Keratinocyte (primary cell): ENCODE data around the gene SMYD4. TPM values are rescaled to one million over a fixed set of nuclear protein-coding genes. Genes with fewer than 3 reads are reported as not detected.

ENCODE experiments used
- DNase-seq: peaks from one replicate; pipeline ENCODE4 v3.0.0-alpha.2; 2011; ENCODE audit warnings: low read depth, missing footprints, low spot score
- FAIRE-seq: peaks from 2 replicates; lab custom pipeline; 2011; peaks lifted over from hg19 to GRCh38; lab: Jason Lieb, UNC
- H2AFZ ChIP-seq: 2 replicates; pipeline ENCODE4 v1.6.0; 2012; ENCODE audit warnings: low read length, control low read depth, inconsistent platforms; ENCODE audit not compliant: control insufficient read depth
- H3K27ac ChIP-seq: 2 replicates; pipeline ENCODE4 v1.5.1; 2011; ENCODE audit warnings: low read length; ENCODE audit not compliant: control insufficient read depth, insufficient read depth
- H3K27me3 ChIP-seq: 3 replicates; pipeline ENCODE4 v1.6.0; 2011; ENCODE audit warnings: low read length; ENCODE audit not compliant: control insufficient read depth, insufficient read depth; ENCODE audit errors: extremely low read depth
- H3K36me3 ChIP-seq, 2 experiments: 2 replicates in 1 of 2; 3 replicates in 1 of 2; pipeline ENCODE4 v1.5.1; 2011; ENCODE audit warnings: low read length in 2 of 2, mild to moderate bottlenecking in 1 of 2; ENCODE audit not compliant: control insufficient read depth in 2 of 2, insufficient read depth in 2 of 2; ENCODE audit errors: extremely low read depth in 1 of 2
- H3K4me1 ChIP-seq: 3 replicates; pipeline ENCODE4 v1.5.1; 2011; ENCODE audit warnings: low read length; ENCODE audit not compliant: control insufficient read depth, insufficient read depth; ENCODE audit errors: extremely low read depth
- H3K4me2 ChIP-seq: 3 replicates; pipeline ENCODE4 v1.6.0; 2011; ENCODE audit warnings: low read depth, low read length; ENCODE audit not compliant: control insufficient read depth, insufficient read depth; ENCODE audit errors: extremely low read depth
- H3K4me3 ChIP-seq, 3 experiments: fragments of 200-600 bp in 1 of 3; sonication (generic) in 1 of 3; 2 replicates in 2 of 3; 3 replicates in 1 of 3; pipeline ENCODE4 v1.5.1; 2011 to 2016; ENCODE audit warnings: low read length in 3 of 3, mild to moderate bottlenecking in 3 of 3, control low read depth in 2 of 3, inconsistent platforms in 1 of 3, low read depth in 1 of 3, mixed read lengths in 1 of 3, mixed run types in 1 of 3, moderate library complexity in 1 of 3; ENCODE audit not compliant: control insufficient read depth in 2 of 3, insufficient read depth in 2 of 3; ENCODE audit errors: extremely low read depth in 1 of 3
- H3K79me2 ChIP-seq: 2 replicates; pipeline ENCODE4 v1.6.0; 2012; ENCODE audit warnings: low read length; ENCODE audit not compliant: control insufficient read depth, insufficient read depth
- H3K9ac ChIP-seq: 3 replicates; pipeline ENCODE4 v1.6.0; 2011; ENCODE audit warnings: low read length; ENCODE audit not compliant: control insufficient read depth, insufficient read depth; ENCODE audit errors: extremely low read depth
- H3K9me1 ChIP-seq: 3 replicates; pipeline ENCODE4 v1.6.0; 2011; ENCODE audit warnings: low read length; ENCODE audit not compliant: control insufficient read depth, insufficient read depth; ENCODE audit errors: extremely low read depth
- H3K9me3 ChIP-seq: 2 replicates; pipeline ENCODE4 v1.5.1; 2012; ENCODE audit warnings: low read depth, low read length; ENCODE audit not compliant: control insufficient read depth
- H4K20me1 ChIP-seq: 3 replicates; pipeline ENCODE4 v1.6.0; 2011; ENCODE audit warnings: low read length; ENCODE audit not compliant: control insufficient read depth, insufficient read depth; ENCODE audit errors: extremely low read depth
- EZH2 ChIP-seq: IDR thresholded peaks from one replicate; pipeline ENCODE4 v1.6.1; 2012; ENCODE audit warnings: inconsistent platforms, mild to moderate bottlenecking, low read length, moderate library complexity
- dilution Hi-C: fragments of 300-500 bp; cut with MboI; formaldehyde crosslinking; loops from one replicate; pipeline ENCODE4 v1.7.0; 2020; ENCODE audit warnings: low sequenced_read_pairs; ENCODE audit not compliant: extremely low pct_ligation_motif_present
- polyA plus RNA-seq, 5 experiments: library from polyadenylated mRNA; depleted of rRNA in 3 of 5; stranded (reverse) in 3 of 5; stranded (forward) in 1 of 5; unstranded in 1 of 5; fragments of >200 nt; gene quantifications; 1 replicate in 1 of 5; 2 replicates in 3 of 5; 3 replicates in 1 of 5; pipeline versions ENCODE4 v1.2.1 to v1.2.3, GENCODE V29; 2011 to 2012; ENCODE audit warnings: missing spikeins in 2 of 5, low read depth in 1 of 5, low replicate concordance in 1 of 5
- TF ChIP-seq, protein P1 (sequence below), 3 experiments: IDR thresholded peaks in 1 of 3; conservative IDR thresholded peaks in 1 of 3; optimal IDR thresholded peaks in 1 of 3; 2 replicates in 2 of 3; 3 replicates in 1 of 3; pipeline versions ENCODE3 to v1.5.1; 2011; ENCODE audit warnings: low read length in 3 of 3, mild to moderate bottlenecking in 3 of 3, moderate library complexity in 2 of 3, control low read depth in 1 of 3, inconsistent platforms in 1 of 3; ENCODE audit not compliant: insufficient read depth in 2 of 3; ENCODE audit errors: extremely low read depth in 1 of 3

SMYD4 gene
- polyA plus RNA-seq, 1 donor (not counting 4 experiments of a cell fraction or from before 2014, with no cell fraction given) = 6.3 TPM

GRCh38 chr17:1758807-1759206 is 70.9 kb downstream of the SMYD4 start:
- Histone ChIP-seq H3K27me3 (no peaks in the 10 kb centered on the region), H3K4me1 (peaks cover 25% of the 10 kb centered on the region), H3K79me2 (no peaks in the 10 kb centered on the region), H3K9ac (no peak overlapping the region), H3K4me3 (no peak overlapping the region), H3K27ac (no peak overlapping the region), H3K9me3 (no peaks in the 10 kb centered on the region), H3K9me1 (no peaks in the 10 kb centered on the region), H2AFZ (no peak overlapping the region), H4K20me1 (no peaks in the 10 kb centered on the region), H3K36me3 (no peaks in the 10 kb centered on the region), H3K4me2 (no peak overlapping the region)
- dilution Hi-C loops = no loop called here
- no peak for TF ChIP-seq EZH2
- TF ChIP-seq, protein P1, sequence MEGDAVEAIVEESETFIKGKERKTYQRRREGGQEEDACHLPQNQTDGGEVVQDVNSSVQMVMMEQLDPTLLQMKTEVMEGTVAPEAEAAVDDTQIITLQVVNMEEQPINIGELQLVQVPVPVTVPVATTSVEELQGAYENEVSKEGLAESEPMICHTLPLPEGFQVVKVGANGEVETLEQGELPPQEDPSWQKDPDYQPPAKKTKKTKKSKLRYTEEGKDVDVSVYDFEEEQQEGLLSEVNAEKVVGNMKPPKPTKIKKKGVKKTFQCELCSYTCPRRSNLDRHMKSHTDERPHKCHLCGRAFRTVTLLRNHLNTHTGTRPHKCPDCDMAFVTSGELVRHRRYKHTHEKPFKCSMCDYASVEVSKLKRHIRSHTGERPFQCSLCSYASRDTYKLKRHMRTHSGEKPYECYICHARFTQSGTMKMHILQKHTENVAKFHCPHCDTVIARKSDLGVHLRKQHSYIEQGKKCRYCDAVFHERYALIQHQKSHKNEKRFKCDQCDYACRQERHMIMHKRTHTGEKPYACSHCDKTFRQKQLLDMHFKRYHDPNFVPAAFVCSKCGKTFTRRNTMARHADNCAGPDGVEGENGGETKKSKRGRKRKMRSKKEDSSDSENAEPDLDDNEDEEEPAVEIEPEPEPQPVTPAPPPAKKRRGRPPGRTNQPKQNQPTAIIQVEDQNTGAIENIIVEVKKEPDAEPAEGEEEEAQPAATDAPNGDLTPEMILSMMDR (optimal IDR thresholded peaks at IDR 0.05 in 1 of 3, IDR thresholded peaks at IDR 0.05 in 1 of 3, conservative IDR thresholded peaks at IDR 0.05 in 1 of 3; ENCODE audit: extremely low read depth in 1 of 3, insufficient read depth in 2 of 3, low read length in 3 of 3) = no peak
- DNase-seq (no peak), FAIRE-seq (no peak)

DNA sequence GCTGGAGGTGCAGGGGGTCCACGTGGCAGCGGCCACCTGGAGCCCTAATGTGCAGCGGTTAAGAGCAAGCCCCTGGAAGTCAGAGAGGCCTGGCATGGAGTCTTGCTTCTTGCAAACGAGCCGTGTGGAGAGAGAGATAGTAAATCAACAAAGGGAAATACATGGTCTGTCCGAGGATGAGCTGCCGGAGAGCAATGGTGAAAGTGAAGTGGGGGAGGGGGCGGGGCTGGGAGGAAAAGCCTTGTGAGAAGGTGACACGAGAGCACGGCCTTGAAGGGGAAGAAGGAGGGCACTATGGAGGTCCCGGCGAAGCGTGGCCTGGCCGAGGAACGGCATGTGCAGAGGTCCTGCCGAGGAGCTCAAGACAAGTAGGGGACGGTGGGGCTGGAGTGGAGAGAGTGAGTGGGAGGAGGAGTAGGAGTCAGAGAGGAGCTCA is 73.9 kb downstream of the SMYD4 start:
- H3K27ac ChIP-seq = no peak overlapping the region
- no peak for DNase-seq
- H4K20me1 ChIP-seq = no peaks in the 10 kb centered on the region
- H3K4me1 ChIP-seq = peaks cover 16% of the 10 kb centered on the region
- no peak overlapping the region for H3K4me2 ChIP-seq
- H3K79me2 ChIP-seq = no peaks in the 10 kb centered on the region
- FAIRE-seq = no peak
- no peak overlapping the region for H3K9ac ChIP-seq
- H2AFZ ChIP-seq = no peak overlapping the region
- dilution Hi-C loops = no loop called here
- no peaks in the 10 kb centered on the region for H3K27me3 ChIP-seq
- H3K9me1 ChIP-seq = no peaks in the 10 kb centered on the region
- no peak for TF ChIP-seq EZH2
- TF ChIP-seq, protein P1 (optimal IDR thresholded peaks at IDR 0.05 in 1 of 3, IDR thresholded peaks at IDR 0.05 in 1 of 3, conservative IDR thresholded peaks at IDR 0.05 in 1 of 3; ENCODE audit: extremely low read depth in 1 of 3, insufficient read depth in 2 of 3, low read length in 3 of 3) = no peak
- no peaks in the 10 kb centered on the region for H3K36me3 ChIP-seq
- no peak overlapping the region for H3K4me3 ChIP-seq
- H3K9me3 ChIP-seq = no peaks in the 10 kb centered on the region
